HG03378 (cell line): Measurements from ENCODE around the gene PSMA7.

ENCODE experiments used
- ATAC-seq: cut with Tn5 transposase; IDR thresholded peaks from one replicate; pipeline ENCODE4 v1.9.1; 2021; ENCODE audit warnings: mild to moderate bottlenecking, moderate library complexity; ENCODE audit not compliant: unreplicated experiment

Gene PSMA7

DNA sequence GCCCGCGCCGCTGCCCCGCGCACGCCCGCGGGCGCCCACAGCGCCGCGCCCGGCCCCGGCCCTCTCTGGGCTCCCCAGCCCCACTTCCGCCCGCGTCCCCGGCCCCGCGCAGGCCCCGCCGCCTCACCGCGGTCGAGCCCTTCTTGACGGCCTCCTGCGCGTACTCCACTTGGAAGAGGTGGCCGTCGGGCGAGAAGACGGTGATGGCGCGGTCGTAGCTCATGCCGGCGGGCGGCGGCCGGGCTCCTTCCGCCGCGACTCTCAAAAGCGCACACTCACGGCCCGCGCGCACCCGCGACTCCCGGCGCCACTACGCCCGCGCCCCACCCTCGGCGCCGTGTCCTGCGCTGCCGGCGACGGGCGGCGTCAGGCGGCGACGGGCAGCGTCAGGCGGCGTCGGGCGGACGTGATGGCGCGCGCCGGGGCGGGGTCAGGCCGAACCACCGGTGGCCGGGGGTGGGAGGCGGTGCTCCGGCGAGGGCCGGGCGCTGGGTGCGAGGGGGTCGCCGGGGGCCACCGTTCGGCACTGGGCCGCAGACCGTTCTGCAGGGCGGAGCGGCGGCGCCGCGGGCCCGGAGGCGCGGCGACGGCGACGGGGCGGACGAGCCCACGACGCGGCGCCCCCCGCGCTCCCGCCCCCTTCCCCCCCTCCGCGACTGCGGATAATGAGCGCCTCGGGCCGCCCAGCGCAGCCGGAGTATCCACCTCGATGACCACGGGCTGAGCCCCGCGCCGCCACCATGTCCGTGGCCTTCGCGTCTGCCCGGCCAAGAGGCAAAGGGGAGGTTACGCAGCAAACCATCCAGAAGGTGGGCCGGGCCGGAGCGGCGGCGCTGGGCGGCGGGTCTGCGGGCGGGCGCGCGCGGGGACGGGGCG, at the start of gene PSMA7, which contains the start of gene SS18L1:
PSMA7 (minus strand) TSS at position 314 of the 876 bp plus-strand sequence; CDS start at position 223, 91 bp downstream.
SS18L1 (plus strand) TSS at position 689 of the 876 bp plus-strand sequence; CDS start at position 741, 52 bp downstream.
- ATAC-seq = peak; percentile 37

DNA sequence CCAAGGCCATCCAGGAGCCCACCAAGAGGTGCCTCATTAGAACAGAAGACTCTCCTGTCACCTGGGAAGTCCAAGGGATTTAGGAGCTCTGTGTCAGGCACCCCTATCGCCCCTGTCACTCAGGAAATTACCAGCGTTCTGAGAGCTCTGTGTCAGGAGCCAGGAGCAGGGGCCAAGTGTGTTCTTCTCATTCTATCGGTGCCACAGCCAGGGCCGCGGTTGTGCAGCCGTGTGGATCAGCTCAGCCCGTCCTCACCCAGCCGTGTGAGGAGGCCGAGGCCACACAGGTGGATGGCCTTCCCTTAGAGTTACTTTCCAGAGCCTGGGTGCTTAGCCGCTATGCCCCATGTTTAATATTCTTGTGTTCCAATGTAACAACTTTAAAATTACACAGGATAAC, 49.4 kb upstream of the PSMA7 start:
- no peak for ATAC-seq

DNA sequence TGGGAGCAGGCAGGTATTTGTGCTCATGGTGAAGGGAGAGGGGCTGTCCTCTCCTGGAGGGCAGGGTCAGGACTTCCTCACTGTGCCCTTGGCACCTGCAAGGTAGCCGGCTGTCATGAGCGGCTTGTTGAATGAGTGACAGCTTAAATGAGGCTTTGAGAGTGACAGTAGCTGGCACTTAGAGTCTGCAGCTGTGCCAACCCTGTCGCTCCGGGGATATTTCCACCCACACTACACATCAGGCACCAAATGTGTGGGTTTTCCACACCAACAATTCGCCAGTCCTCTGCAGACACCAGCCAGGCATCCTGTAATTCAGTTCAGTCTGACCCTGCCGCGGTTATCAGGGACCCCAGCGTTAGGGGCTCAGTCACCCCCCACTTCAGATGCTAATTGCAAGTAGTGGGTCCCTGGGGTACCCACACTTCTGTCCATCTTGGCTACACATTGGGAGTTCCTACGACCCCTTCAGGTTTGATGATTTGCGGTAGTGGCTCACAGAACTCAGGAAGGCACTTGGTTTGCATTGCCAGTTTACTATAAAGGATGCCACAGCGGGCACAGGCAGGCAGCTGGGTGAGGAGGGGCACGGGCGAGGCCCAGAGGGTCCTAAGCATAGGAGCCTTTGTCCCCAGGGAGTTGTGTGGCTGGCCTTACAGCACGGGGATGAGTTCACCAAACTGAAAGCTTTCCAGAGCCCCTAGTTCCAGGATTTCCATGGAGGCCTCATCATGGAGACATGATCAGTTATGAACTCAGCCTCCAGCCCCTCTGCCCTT, 48.8 kb upstream of the PSMA7 start:
- ATAC-seq = no peak

DNA sequence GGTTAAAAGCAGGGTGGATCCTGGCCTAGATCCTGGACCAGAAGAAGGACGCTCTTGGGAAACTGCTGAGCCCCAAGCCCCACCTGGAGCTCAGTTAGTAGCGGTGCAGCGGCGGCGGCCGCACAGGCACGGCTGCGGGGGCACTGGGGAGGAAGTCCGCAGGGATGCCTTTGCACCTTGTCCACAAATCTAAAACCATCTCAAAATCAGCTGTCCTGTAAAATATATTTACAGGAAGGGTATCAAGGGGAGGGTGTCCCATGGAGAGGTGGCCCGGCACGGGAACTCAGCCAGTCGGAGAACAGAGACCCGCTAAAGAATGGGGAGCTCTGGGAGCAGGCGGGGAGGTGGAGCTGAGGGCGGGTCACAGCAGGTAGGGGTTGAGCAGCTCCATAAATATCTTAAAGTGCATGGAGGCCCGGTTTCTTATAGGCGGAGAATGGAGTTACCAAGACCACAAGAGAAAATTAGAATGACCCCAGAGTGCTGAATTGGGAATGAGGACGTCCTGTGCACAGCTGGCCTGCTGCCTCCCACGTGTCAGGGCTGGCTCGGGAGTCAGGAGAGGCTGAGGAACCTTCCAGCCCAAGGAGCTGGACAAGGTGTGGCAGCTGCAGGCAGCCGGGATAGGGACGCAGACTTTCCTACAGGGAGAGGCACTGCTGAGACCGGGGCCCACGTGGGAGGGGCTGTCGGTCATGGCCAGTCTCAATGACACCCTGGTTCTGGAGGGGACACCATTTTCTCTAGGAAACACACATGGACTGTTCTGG, 47.6 kb upstream of the PSMA7 start:
- ATAC-seq = no peak

DNA sequence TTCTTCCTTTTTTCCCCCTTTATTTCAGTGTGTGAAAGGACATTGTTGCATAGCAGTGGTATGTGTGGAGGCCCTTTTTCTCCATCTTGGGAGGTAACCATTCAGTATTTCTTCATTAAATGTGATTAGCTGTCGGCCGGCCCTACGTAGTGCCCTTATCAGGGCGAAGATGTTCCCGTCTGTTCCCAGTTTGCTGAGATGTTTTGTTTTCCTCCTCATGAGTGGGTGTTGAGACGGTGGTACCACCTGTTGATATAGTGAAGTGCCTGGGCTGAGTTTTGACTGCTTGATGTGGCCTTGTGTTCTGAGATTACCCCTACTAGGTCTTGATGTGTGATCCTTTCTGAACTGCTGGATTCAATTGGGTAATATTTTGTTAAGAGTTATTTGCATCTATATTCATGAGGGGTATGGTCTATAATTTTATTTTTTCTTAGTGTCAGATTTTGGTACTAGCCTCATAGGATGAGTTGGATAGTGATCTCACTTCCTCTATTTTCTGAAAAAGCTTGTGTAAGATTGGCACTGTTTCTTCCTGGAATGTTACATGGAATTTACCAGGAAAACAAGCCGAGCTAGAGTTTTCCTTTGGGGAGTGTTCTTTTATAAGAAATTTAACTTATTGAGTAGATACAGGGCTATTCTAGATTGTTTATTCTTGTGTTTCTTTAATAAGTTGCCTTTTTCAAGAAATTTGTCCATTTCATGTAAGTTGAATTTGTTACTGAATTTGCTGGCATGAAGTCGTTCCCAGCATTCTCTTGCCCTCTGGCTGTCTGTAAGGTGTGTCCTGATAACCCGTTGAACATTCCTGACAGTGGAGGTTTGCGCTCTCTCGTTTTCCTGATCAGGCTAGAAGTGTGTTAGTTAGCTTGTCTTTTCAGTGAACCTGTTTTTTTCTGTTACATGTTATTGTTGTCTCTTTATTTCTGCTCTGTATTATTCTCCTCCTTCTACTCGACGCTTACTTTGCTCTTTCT, 44.0 kb upstream of the PSMA7 start:
- ATAC-seq = no peak

DNA sequence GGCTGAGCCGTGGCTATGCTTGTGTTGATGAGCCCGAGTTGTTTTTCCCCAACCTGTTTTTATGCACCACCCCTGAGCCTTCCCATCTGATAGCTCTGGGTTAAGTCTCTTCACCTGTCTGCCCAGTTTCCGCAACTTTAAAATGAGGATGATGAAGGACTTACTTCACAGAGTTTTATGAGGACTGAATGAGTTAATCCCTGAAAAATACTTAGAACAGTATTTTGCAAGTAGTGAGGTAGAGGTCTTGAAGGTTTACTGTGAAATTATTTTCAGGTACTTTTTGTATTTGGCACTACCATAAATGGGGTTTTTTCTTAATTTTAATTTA, 42.9 kb upstream of the PSMA7 start:
- no peak for ATAC-seq

DNA sequence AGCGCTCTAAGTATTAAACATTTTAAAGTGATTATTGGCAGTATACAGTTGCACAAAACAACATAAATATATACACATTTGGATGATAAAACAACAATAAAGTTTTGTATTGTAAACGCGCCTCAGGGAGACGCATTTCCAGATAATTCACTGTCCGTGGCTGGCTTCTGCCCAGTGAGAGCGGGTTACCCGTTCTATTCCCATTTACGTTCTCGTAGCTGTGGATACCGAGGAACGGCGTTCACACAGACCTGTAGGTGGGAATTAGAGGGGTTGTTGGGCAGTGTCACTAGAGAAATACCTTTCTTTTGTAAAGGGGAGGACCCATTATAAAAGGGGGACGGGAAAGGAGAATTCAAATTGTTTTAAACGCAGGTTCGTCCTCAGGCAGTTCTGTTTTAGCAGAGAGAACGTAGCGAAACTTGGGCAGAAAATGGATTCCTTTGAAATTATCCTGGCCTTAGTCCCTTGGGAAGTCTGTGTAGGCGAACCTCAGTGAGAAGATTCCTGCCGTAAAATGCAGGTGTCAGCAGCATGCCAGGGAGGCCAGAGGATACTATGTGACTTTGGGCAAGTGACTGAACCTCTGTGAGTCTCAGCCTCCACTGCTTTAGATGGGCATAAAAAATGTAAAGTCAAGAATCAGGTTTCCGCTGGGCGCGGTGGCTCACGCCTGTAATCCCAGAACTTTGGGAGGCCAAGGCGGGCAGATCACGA, 40.4 kb upstream of the PSMA7 start:
- ATAC-seq = no peak

DNA sequence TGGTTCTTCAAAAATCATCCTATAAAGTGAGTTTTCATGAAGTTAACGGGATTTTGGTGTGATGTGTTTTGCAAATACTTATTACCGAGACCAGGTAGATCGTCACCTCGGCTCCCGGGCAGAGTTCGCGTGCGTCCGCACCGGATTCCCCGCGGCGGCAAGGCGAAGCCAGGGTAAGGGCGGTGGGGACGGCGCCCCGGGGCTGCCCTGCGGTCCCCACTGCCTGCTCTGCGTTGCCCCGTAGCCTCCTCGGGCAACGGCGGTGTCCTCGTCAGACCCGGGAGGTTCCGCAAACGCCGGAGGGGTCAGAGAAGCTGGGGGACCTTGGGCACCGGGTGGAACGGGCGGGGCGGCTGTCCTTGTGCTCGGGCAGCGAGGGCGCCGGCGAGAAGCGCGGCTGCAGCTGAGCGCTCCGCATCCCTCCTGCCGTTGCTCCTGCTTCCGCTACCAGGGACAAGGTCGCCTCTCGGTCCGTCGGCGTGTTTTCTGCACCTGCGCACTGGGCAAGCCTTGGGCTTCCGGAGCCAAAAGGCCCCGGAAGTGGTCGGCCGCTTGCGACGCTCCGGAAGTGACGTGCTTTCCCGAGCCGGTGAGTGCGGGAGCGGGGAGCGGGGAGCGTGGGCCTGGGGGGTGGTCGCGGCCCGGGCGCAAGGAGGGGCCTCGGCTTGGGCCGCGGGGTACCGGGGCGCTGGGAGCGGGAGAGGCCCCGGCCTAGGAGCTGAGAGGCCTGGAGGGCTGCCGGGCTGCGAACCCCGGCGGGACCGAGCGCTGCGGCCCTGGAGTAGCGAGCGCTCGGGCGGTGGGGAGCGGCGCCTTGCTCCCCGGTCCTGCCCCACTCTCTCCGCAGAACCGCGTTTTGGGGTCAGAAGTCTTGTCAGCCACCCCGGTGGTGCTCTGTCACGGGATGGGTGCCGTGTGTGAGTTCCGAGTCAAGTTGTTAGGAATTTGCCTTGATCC, 39.6 kb upstream of the PSMA7 start, which contains the start of gene MTG2:
MTG2 (plus strand) TSS at position 560 of the 957 bp plus-strand sequence. CDS start 10,393 bp downstream, outside the sequence.
- ATAC-seq = peak; percentile 75

DNA sequence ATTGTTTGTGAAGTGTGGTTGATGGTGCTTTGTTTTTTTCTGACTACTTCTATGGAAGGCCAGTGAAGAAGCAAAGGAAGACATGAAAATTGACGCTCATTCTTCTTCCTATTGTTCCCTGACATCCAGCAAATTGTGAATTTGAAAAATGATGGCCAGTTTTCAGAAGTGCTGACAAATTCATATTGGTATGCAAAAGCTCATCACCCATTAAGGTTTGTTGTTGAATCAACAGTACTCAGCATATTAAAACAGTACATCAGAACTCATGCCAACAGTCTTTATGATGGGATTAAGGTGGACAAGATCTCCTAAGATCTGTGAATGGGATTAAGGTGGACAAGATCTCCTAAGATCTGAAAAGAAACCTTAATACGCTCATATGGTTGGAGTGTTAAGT, 38.6 kb upstream of the PSMA7 start:
- ATAC-seq = no peak

DNA sequence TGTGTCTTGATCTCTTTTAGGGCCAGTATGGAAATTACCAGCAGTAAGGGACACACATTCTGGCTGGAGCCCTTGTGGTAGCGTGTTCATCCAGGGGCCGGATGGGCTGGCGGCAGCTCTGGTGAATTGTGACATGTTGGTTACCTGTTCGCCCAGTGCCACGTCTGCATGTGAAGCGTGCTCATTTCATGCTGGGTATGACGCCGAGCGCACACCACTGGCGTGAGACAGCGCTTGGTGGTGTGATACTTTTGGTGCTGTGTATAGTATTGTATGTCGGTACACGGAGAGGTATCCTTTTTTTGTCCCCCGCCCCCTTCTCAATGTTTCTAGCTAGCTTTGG, 35.9 kb upstream of the PSMA7 start:
- no peak for ATAC-seq

DNA sequence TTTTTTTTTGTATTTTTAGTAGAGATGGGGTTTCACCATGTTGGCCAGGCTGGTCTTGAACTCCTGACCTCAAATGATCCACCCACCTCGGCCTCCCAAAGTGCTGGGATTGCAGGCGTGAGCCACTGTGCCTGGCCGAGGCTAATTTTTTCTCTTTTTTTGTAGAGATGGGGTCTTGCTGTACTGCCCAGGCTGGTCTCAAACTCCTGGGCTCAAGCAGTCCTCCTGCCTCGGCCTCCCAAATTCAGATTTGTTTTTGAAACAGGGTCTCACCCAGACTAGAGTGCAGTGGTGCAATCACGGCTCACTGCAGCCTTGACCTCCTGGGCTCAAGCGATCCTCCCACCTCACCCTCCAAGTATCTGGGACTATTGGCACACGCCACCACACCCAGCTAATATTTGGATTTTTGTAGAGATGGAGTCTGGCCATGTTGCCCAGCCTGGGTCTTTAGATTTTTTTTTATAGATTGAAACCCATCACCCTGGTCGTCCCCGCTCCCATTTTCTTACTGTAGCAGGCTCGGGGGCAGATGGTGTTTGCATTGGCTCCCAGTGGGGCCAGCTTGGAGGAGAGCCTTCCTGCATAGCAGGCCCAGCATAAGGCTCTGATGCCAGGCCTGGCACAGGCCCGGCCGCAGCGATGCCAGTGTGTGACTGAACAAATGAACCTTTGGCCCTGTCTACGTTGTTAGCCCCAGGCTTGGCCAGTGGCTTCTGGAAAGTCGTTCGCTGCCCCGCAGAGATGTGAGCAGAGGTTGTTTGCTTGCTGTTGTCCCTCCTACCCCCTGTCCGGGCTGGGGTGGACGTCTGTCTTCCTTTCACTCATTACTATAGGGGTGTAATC, 35.3 kb upstream of the PSMA7 start:
- no peak for ATAC-seq

DNA sequence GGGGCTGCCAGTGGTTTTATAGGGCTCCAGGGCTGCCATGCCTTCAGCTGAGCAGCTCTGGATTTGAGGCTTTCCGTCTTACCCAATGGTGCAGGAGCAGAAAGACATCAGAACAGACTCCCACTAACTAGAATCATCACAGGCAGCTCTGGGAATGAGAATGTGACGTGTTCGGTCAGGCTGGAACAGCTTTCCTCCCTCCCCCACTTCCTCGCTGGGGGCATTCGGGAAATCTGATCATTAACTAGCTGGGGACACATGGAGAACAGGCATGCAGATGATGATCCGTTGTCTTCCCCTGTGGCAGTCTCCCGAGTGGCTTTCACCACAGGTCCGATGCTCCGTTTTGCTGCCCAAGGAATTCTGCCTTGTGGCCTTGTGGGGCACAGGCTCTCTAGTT, 34.1 kb upstream of the PSMA7 start:
- no peak for ATAC-seq

DNA sequence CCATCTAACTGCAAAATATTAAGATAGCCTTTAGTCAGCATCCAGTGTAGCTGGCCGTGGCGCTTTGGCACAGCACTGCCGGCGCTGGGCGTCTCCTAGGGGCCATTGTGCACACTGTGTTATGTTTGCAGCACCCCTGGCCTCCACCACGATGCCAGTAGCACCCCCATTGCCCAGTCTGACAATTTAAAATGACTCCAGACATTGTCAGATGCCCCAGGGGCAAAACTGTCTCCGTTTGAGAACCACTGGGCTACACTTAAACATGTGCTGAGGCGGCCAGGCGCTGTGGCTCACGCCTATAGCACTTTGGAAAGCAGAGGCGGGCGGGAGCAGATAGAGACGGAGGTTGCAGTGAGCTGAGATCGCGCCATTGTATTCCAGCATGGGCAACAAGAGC, 33.7 kb upstream of the PSMA7 start:
- no peak for ATAC-seq

DNA sequence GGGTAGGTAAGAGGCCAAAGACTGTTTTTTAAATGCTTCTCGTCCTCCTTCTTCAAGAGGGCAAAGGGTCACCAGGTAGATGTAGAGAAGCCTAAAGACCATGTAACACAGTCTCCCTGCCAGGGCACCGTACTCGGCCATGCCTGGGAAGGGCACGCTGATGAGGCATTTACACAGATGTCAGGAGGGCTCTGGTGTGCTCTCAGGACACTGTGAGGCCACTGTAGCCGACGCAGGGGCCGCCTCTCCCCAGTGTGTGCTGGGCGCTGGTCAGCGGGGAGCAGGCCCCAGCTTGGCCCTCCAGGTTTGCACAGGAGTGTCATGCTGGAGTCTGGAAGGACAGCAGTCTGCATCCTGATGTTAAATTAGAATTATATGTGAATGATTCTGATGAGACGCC, 32.5 kb upstream of the PSMA7 start:
- no peak for ATAC-seq

DNA sequence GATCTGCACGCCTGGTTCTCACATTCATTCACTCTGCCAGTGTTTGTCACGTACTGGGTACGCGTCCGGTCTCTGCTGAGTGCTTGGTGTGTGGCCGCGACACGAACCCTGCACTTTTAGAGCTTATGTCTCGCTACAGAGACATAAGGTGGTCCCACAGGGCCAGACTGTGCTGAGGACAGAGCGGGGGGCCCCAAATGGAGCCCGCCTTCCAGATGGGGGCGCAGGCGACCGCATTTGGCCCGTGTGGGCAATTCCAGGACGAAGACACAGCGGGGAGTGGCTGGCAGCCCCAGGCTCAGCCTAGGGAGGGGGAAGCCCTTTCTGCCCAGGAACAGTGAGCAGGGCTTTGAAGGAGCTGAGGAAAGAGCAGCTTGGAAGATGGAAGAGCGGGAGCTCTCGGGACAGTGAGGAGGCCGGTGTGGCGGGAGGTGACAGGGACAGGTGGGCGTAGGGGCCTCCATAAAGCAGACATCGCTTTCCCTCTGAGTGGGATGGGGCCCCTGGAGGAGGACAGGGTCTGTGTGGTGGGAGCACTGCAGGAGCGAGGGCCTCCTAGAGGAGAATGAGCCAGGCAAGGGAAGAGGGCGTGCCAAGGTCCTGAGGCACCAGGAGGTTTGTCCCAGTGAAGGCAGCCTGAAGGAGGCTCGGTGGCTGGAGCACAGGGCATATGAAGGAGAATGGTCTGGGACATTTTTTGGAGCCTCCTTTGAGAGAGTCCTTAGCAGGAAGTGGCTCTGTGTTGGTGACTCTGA, 31.9 kb upstream of the PSMA7 start:
- no peak for ATAC-seq

DNA sequence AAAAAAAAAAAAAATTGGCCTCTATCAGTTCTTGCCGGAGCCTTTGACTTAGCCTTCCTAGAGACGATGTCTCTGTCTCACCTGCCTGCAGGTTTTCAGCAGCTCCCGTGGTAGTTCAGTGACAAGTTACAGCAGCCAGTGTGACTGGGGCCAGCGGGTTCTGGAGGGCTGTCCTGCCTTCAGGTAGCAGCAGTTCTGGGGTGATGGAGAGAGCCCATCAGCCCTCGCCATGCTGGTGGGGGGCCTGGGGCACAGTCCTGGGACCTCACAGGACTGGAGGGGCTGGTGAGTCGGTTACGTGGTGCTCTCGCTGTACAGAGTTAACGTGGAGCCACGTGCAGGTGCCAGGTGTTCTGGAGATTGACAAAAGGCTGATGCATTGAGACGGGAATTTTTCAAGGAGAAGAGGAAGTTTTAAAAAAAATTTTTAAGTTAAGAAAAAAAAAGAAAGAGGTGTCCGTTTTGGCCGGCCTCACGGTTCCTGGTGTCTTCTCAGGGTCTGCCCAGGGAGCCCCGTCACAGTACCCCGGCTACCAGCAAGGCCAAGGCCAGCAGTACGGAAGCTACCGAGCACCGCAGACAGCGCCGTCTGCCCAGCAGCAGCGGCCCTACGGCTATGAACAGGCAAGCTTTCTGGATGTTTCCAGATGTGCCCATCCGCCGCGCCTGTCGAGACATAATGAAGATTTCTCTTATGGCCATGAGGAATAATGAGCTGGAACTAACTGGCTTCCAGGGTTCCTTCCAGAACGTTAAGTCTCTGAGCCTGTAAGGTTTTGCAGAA, 31.0 kb upstream of the PSMA7 start:
- no peak for ATAC-seq
